ENCODE measurements around the gene ZMIZ2.

DNA sequence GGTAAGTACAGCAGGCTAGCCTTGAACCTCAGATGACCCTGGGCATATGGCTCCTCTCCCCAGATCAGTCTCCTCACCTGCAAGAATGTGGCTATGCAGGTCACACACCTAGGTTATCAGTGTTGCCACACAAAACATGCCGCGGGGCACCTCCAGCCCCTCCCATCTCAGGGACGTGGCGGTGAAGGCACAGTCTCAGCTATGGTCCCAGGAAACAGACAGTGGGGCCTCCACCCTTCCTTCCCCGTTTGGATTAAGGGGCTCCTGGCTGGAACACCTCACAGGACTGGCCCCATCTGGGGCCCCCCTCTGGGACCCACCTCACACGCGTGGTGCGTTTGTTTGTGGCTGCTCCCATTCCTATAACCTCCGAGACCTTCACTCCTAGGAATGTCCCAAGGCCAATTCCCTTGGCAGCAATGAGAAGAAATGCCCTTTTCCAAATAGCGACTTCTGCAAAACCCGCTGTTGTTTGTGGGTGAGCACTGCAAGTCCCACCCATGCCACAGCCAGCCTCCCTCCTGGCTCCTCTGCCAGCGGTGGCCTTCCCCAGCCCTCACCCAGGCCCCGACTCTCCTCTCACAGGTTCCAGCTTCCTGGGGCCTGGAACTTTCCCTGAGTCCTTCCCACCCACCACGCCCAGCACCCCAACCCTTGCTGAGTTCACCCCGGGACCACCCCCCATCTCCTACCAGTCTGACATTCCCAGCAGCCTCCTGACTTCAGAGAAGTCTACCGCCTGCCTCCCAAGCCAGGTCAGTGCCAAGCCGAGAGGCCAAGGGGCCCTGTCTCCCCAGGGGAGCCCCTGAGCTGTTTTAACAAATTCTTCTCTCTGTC is 17.1 kb downstream of the ZMIZ2 start:
- TF ChIP-seq, protein P1, sequence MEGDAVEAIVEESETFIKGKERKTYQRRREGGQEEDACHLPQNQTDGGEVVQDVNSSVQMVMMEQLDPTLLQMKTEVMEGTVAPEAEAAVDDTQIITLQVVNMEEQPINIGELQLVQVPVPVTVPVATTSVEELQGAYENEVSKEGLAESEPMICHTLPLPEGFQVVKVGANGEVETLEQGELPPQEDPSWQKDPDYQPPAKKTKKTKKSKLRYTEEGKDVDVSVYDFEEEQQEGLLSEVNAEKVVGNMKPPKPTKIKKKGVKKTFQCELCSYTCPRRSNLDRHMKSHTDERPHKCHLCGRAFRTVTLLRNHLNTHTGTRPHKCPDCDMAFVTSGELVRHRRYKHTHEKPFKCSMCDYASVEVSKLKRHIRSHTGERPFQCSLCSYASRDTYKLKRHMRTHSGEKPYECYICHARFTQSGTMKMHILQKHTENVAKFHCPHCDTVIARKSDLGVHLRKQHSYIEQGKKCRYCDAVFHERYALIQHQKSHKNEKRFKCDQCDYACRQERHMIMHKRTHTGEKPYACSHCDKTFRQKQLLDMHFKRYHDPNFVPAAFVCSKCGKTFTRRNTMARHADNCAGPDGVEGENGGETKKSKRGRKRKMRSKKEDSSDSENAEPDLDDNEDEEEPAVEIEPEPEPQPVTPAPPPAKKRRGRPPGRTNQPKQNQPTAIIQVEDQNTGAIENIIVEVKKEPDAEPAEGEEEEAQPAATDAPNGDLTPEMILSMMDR (IDR thresholded peaks at IDR 0.05; ENCODE audit: insufficient read depth, low read depth, low read length), result no peak
- no peak for TF ChIP-seq EZH2 (IDR thresholded peaks at IDR 0.05; ENCODE audit: insufficient read depth, low read length)
